HFFc6 (cell line): Measurements from ENCODE around the gene SUGCT. TPM values are rescaled to one million over a fixed set of nuclear protein-coding genes. Genes with fewer than 3 reads are reported as not detected.
A peak's percentile ranks its signal among the peaks of the same experiment; 100 is the strongest.

Source experiments
- DNase-seq: peaks from one replicate; pipeline ENCODE4 v3.0.0-alpha.2; 2018
- H3K27ac Mint-ChIP-seq: 2 replicates; pipeline ENCODE4 v1.8.0; 2020; ENCODE audit warnings: mild to moderate bottlenecking, mixed read lengths
- H3K27me3 Mint-ChIP-seq: 2 replicates; pipeline ENCODE4 v1.8.0; 2021; ENCODE audit warnings: mild to moderate bottlenecking, moderate library complexity, mixed read lengths; ENCODE audit not compliant: insufficient read depth
- H3K36me3 Mint-ChIP-seq: 2 replicates; pipeline ENCODE4 v1.8.0; 2021; ENCODE audit warnings: low read depth, mixed read lengths
- H3K4me1 Mint-ChIP-seq: 2 replicates; pipeline ENCODE4 v1.8.0; 2020; ENCODE audit warnings: low read depth, mixed read lengths
- H3K4me3 Mint-ChIP-seq: 2 replicates; pipeline ENCODE4 v1.8.0; 2020; ENCODE audit warnings: mild to moderate bottlenecking, moderate library complexity, mixed read lengths
- H3K9me3 Mint-ChIP-seq: 2 replicates; pipeline ENCODE4 v1.8.0; 2020; ENCODE audit warnings: mild to moderate bottlenecking, mixed read lengths
- total RNA-seq, 6 experiments: library from RNA; stranded (reverse); fragmentation: NEBNext Ultra II Directional; extraction: Animal tissue kit (Norgen Biotek cat#: 25700); gene quantifications; 2 replicates in 1 of 6; 3 replicates in 5 of 6; pipeline ENCODE4 v1.2.3, GENCODE V29; 2021
- TF ChIP-seq, protein P1 (sequence below): fragments of 200-600 bp; sonication (generic); IDR thresholded peaks from 2 replicates; pipeline ENCODE4 v1.5.0; 2021; ENCODE audit warnings: antibody characterized with exemption, mild to moderate bottlenecking

The SUGCT gene
- total RNA-seq, 6 experiments from 2014 or later, result 12.9 to 20.1 (median 17.1) TPM

DNA sequence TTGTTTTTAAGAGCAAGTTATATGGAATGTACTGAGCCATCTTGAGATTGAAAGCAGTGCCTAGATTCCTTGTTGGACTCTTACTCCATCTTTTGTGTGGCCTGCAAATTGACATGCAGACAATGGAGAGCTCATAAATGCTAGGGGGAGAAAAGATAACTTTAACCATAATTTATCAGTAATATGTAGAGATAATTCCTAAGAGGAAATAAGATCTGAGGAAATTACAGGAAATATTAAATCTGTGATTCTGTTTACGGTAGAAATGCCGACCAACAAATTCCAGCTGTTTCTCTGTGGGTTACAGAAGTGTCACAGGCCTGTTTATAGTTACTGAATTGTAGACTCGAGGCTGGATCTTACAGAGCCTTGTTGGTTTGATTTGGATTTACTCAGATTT is 348.0 kb downstream of the SUGCT start:
- no peaks in the 10 kb centered on the region for H3K9me3 Mint-ChIP-seq
- no peak overlapping the region for H3K27ac Mint-ChIP-seq
- TF ChIP-seq, protein P1, sequence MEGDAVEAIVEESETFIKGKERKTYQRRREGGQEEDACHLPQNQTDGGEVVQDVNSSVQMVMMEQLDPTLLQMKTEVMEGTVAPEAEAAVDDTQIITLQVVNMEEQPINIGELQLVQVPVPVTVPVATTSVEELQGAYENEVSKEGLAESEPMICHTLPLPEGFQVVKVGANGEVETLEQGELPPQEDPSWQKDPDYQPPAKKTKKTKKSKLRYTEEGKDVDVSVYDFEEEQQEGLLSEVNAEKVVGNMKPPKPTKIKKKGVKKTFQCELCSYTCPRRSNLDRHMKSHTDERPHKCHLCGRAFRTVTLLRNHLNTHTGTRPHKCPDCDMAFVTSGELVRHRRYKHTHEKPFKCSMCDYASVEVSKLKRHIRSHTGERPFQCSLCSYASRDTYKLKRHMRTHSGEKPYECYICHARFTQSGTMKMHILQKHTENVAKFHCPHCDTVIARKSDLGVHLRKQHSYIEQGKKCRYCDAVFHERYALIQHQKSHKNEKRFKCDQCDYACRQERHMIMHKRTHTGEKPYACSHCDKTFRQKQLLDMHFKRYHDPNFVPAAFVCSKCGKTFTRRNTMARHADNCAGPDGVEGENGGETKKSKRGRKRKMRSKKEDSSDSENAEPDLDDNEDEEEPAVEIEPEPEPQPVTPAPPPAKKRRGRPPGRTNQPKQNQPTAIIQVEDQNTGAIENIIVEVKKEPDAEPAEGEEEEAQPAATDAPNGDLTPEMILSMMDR, result no peak
- peaks cover 10% of the 10 kb centered on the region for H3K4me1 Mint-ChIP-seq
- no peaks in the 10 kb centered on the region for H3K36me3 Mint-ChIP-seq
- no peak for DNase-seq
- H3K27me3 Mint-ChIP-seq, result no peaks in the 10 kb centered on the region; the same call in 1 of the 2 replicates
- H3K4me3 Mint-ChIP-seq, result no peak overlapping the region

DNA sequence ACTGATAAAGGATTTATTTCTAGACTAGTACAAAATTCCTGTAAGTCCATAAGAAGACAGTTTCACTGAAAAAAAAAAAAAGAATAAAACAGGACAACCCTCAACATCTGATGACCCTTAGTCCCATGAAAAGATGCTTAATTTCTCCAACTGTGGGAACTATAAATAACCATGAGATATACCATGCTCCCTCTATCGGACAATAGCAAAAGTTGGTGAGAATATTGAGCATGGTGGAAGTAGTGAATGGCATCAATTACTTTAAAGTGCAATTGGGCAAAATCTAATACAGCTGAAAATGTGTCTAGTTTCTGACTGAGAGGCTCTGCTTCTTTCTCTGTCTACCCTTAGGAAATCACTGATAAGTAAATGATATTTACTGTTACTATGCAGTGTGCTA is 348.8 kb downstream of the SUGCT start:
- no peak for DNase-seq
- peaks cover 7% of the 10 kb centered on the region for H3K36me3 Mint-ChIP-seq
- H3K9me3 Mint-ChIP-seq, result no peaks in the 10 kb centered on the region
- no peak overlapping the region for H3K27ac Mint-ChIP-seq
- H3K27me3 Mint-ChIP-seq, result no peaks in the 10 kb centered on the region; the same call in 1 of the 2 replicates
- TF ChIP-seq, protein P1, result peak; percentile 67
- H3K4me3 Mint-ChIP-seq, result no peak overlapping the region
- H3K4me1 Mint-ChIP-seq, result peaks cover 10% of the 10 kb centered on the region

DNA sequence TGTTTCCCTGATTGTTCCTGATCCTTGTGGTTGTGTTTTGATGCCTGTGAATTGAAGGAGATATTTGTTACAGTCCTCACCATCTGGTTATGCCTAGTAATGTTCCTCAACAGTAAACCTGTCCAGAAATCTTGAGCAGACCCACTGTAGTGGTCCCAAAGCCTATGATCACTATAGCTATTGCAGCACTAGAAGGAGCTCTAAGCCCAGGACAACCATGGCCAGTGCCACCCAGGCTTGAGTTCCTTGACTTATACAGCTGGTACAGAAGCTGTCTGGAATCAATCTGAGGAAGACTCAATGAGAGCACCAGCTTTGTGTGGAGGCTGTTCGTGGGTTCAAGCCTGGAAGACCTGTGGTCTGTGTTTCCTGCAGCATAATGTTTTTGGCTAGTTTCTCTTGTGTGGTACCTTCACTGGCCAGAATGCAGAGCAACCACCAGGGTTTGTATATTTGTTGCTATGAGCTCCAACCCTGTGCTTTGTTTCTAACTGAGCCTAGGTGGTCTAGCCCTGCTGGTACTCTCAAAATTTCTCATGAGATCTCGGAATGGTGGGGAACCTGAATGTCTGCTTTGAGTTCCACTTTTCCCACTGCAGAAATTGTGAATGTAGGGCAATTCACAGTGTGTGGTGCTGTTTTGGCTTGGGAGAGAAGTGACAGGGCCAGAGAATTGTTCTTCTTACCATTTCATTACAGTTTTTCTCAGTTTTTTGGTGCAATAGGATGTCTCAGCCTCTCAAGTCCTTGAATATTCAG is 355.2 kb downstream of the SUGCT start:
- Mint-ChIP-seq H3K4me1 (peaks cover 41% of the 10 kb centered on the region), H3K27ac (peak overlapping the region; percentile 31)

DNA sequence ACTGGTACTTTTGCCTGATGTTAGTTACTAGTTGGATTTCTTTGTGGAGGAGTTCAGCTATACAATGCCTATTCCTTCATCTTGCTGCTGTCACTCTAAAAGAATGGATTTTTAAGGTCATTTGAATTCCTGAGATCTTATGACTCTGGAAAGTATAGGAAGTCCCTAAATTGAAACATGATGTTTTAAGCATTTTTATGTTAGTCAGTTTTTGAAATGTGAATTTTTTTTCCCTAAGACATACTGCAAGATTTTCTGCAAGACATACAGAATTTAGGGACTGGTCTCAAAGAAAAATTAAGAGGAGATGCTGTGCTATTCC is 355.8 kb downstream of the SUGCT start:
- H3K4me1 Mint-ChIP-seq, result peaks cover 41% of the 10 kb centered on the region
- no peak for DNase-seq
- peaks cover 7% of the 10 kb centered on the region; the same call in 1 of the 2 replicates for H3K9me3 Mint-ChIP-seq
- peaks cover 18% of the 10 kb centered on the region for H3K36me3 Mint-ChIP-seq
- H3K27me3 Mint-ChIP-seq, result no peaks in the 10 kb centered on the region; the same call in 1 of the 2 replicates
- TF ChIP-seq, protein P1, result no peak
- H3K27ac Mint-ChIP-seq, result peak overlapping the region; percentile 31; the same call in 1 of the 2 replicates
- H3K4me3 Mint-ChIP-seq, result no peak overlapping the region

More for the DNA sequence above, 355.2 kb downstream of the SUGCT start:
- Mint-ChIP-seq H3K36me3 (peaks cover 18% of the 10 kb centered on the region), H3K4me3 (no peak overlapping the region), H3K9me3 (peaks cover 7% of the 10 kb centered on the region; the same call in 1 of the 2 replicates), H3K27me3 (no peaks in the 10 kb centered on the region; the same call in 1 of the 2 replicates)
- no peak for DNase-seq
- TF ChIP-seq, protein P1, result no peak

DNA sequence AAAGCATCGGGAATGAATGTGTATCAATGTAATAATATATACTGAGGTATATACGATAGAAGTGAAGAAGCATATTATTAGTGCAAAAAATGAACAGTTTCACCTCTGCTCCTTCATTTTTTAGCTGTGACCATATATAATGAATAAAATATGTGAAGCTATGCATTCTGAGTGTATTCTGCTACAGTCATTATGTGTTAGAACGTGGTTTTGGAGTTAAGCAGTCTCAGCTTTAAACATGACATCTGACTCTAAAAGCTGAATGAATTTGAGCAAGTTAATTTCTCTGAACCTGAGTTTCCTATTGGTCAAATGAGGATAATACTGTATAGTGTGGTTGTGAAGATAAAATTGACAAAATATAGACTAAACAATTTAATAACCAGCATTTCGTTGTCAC is 358.1 kb downstream of the SUGCT start:
- TF ChIP-seq, protein P1, result no peak
- Mint-ChIP-seq H3K4me1 (peaks cover 41% of the 10 kb centered on the region), H3K27ac (no peak overlapping the region), H3K4me3 (no peak overlapping the region), H3K27me3 (no peaks in the 10 kb centered on the region), H3K9me3 (peaks cover 7% of the 10 kb centered on the region; the same call in 1 of the 2 replicates), H3K36me3 (peaks cover 18% of the 10 kb centered on the region)
- DNase-seq, result no peak
